ENCODE measurements around the gene SNRK.

The SNRK gene

DNA sequence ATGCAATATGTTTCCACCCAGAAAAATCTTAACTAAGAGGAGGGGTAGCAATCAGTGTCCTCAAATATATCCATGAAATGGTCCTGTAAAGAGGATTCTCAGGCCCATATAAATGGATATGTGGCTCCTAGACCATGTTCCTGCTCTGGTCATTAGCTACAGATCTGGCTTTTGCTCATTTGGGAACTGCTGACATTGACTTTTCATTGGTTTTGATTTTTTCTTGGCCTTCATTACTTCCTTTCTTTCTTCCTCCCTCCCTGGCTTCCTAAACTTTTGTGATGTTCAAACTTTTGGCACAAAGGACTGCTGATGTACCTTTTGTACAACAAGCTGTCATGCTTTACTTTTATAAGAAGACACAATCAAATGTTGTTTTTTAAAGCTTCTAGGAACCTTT is 41.6 kb upstream of the SNRK start:
- Histone ChIP-seq H3K27ac (ENCODE audit: low read length) (no peak overlapping the region), H3K79me2 (ENCODE audit: low read length) (no peaks in the 10 kb centered on the region), H3K9ac (ENCODE audit: low read length) (no peak overlapping the region), H3K4me1 (ENCODE audit: low read length) (no peaks in the 10 kb centered on the region), H3K36me3 (replicated peaks; ENCODE audit: low read depth, low read length) (no peaks in the 10 kb centered on the region), H3K9me3 (ENCODE audit: insufficient read depth, low read length) (no peaks in the 10 kb centered on the region), H3K4me3 (ENCODE audit: low read length) (no peak overlapping the region), H4K20me1 (ENCODE audit: insufficient read depth, low read length) (no peaks in the 10 kb centered on the region), H3K27me3 (ENCODE audit: low read depth, low read length) (peaks cover 53% of the 10 kb centered on the region), H2AFZ (ENCODE audit: low read depth, low read length) (no peak overlapping the region), H3K4me2 (ENCODE audit: low read length) (no peak overlapping the region)
- TF ChIP-seq EZH2phosphoT487 (IDR thresholded peaks at IDR 0.05; ENCODE audit: low read depth) (no peak), CTCF (IDR thresholded peaks at IDR 0.05; ENCODE audit: low read depth, low read length) (no peak)

DNA sequence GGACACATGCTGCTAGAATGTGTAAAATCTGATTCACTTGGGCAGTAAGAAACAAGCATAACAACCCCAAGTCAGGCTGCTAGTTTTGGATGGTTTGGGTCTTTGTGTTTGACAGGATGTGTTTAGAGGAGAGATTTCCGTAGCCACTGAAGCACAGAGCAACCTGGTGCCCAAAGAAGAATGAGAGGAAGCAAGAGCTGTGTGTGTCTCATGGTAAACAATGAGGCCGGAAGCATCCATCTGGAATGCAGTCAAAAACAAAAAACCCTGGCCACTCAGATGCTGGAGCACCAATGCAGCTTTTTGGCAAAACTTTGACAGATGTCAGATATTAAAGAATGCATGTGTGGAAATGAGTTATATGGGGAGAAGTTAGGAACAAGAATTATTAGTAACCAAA is 39.4 kb upstream of the SNRK start:
- no peaks in the 10 kb centered on the region for H3K9me3 ChIP-seq (ENCODE audit: insufficient read depth, low read length)
- H3K4me1 ChIP-seq (ENCODE audit: low read length): no peaks in the 10 kb centered on the region
- peaks cover 53% of the 10 kb centered on the region for H3K27me3 ChIP-seq (ENCODE audit: low read depth, low read length)
- H2AFZ ChIP-seq (ENCODE audit: low read depth, low read length): no peak overlapping the region
- H3K79me2 ChIP-seq (ENCODE audit: low read length): no peaks in the 10 kb centered on the region
- H3K36me3 ChIP-seq (replicated peaks; ENCODE audit: low read depth, low read length): no peaks in the 10 kb centered on the region
- no peak overlapping the region for H3K4me2 ChIP-seq (ENCODE audit: low read length)
- no peak overlapping the region for H3K9ac ChIP-seq (ENCODE audit: low read length)
- no peaks in the 10 kb centered on the region for H4K20me1 ChIP-seq (ENCODE audit: insufficient read depth, low read length)
- TF ChIP-seq CTCF (IDR thresholded peaks at IDR 0.05; ENCODE audit: low read depth, low read length): no peak
- no peak for TF ChIP-seq EZH2phosphoT487 (IDR thresholded peaks at IDR 0.05; ENCODE audit: low read depth)
- H3K27ac ChIP-seq (ENCODE audit: low read length): no peak overlapping the region
- H3K4me3 ChIP-seq (ENCODE audit: low read length): no peak overlapping the region

GRCh38 chr3:43247561-43248184 is 38.7 kb upstream of the SNRK start:
- Histone ChIP-seq H3K36me3 (replicated peaks; ENCODE audit: low read depth, low read length) (no peaks in the 10 kb centered on the region), H3K27ac (ENCODE audit: low read length) (no peak overlapping the region), H3K27me3 (ENCODE audit: low read depth, low read length) (peaks cover 53% of the 10 kb centered on the region), H3K79me2 (ENCODE audit: low read length) (no peaks in the 10 kb centered on the region), H3K4me3 (ENCODE audit: low read length) (no peak overlapping the region), H3K4me1 (ENCODE audit: low read length) (no peaks in the 10 kb centered on the region), H3K4me2 (ENCODE audit: low read length) (no peak overlapping the region), H2AFZ (ENCODE audit: low read depth, low read length) (no peak overlapping the region), H3K9ac (ENCODE audit: low read length) (no peak overlapping the region), H3K9me3 (ENCODE audit: insufficient read depth, low read length) (no peaks in the 10 kb centered on the region), H4K20me1 (ENCODE audit: insufficient read depth, low read length) (no peaks in the 10 kb centered on the region)
- no peak for TF ChIP-seq EZH2phosphoT487 (IDR thresholded peaks at IDR 0.05; ENCODE audit: low read depth)
- no peak for TF ChIP-seq CTCF (IDR thresholded peaks at IDR 0.05; ENCODE audit: low read depth, low read length)

GRCh38 chr3:43248185-43248583 is 38.2 kb upstream of the SNRK start:
- H2AFZ ChIP-seq (ENCODE audit: low read depth, low read length): no peak overlapping the region
- TF ChIP-seq CTCF (IDR thresholded peaks at IDR 0.05; ENCODE audit: low read depth, low read length) (no peak), EZH2phosphoT487 (IDR thresholded peaks at IDR 0.05; ENCODE audit: low read depth) (no peak)
- no peaks in the 10 kb centered on the region for H3K4me1 ChIP-seq (ENCODE audit: low read length)
- H3K27ac ChIP-seq (ENCODE audit: low read length): no peak overlapping the region
- no peaks in the 10 kb centered on the region for H4K20me1 ChIP-seq (ENCODE audit: insufficient read depth, low read length)
- no peak overlapping the region for H3K9ac ChIP-seq (ENCODE audit: low read length)
- no peak overlapping the region for H3K4me2 ChIP-seq (ENCODE audit: low read length)
- no peak overlapping the region for H3K4me3 ChIP-seq (ENCODE audit: low read length)
- no peaks in the 10 kb centered on the region for H3K9me3 ChIP-seq (ENCODE audit: insufficient read depth, low read length)
- H3K36me3 ChIP-seq (replicated peaks; ENCODE audit: low read depth, low read length): no peaks in the 10 kb centered on the region
- peaks cover 53% of the 10 kb centered on the region for H3K27me3 ChIP-seq (ENCODE audit: low read depth, low read length)
- no peaks in the 10 kb centered on the region for H3K79me2 ChIP-seq (ENCODE audit: low read length)

Data from OCI-LY3 (cell line).